GM12878 (cell line): Measurements from ENCODE around the gene HOXA1. TPM values are rescaled to one million over a fixed set of nuclear protein-coding genes. Genes with fewer than 3 reads are reported as not detected.

ENCODE experiments used
- ATAC-seq: fragments of 200-7000 bp; cut with Tn5 transposase; 3 replicates; pipeline ENCODE4 v1.9.1; 2020; ENCODE audit warnings: mild to moderate bottlenecking, moderate library complexity
- BruUV-seq: library from RNA; stranded (reverse); fragments of 400-500 nt; replicated peaks from 2 replicates; lab custom pipeline; 2021; lab: Mats Ljungman, UMichigan
- CTCF ChIA-PET: fragments of 300-600 bp; sonication (Branson Sonifier 250); formaldehyde crosslinking; extraction: SDS; loops from one replicate; lab custom pipeline; 2021; ENCODE audit warnings: inconsistent platforms; lab: Yijun Ruan, JAX
- POLR2A ChIA-PET: fragments of 350-600 bp; formaldehyde crosslinking; extraction: SDS; loops from one replicate; lab custom pipeline; 2021; ENCODE audit warnings: inconsistent platforms; lab: Charles Lee
- RAD21 ChIA-PET: fragments of 300-600 bp; sonication (Branson Sonifier 250); formaldehyde crosslinking; loops from one replicate; lab custom pipeline; 2023; ENCODE audit warnings: antibody characterized with exemption; ENCODE audit not compliant: unreplicated experiment; lab: Charles Lee
- SMC1A ChIA-PET: fragments of 300-600 bp; sonication (Branson Sonifier 250); formaldehyde crosslinking; loops from one replicate; lab custom pipeline; 2023; ENCODE audit not compliant: unreplicated experiment, uncharacterized antibody; lab: Charles Lee
- DNase-seq: peaks from one replicate; pipeline ENCODE4 v3.0.0-alpha.2; 2011; ENCODE audit warnings: low read depth, low spot score
- FAIRE-seq: peaks from 3 replicates; lab custom pipeline; 2011; peaks lifted over from hg19 to GRCh38; lab: Jason Lieb, UNC
- H2AFZ ChIP-seq: 2 replicates; pipeline ENCODE4 v1.6.0; 2011; ENCODE audit warnings: low read depth, low read length, control low read depth; ENCODE audit not compliant: control insufficient read depth
- H3K27ac ChIP-seq: 2 replicates; pipeline ENCODE4 v1.5.1; 2011; ENCODE audit warnings: control low read depth; ENCODE audit not compliant: control insufficient read depth, insufficient read depth
- H3K27me3 ChIP-seq, 2 experiments: replicated peaks in 1 of 2; 2 replicates each; pipeline versions ENCODE4 v1.6.0 to v1.6.1; 2011; ENCODE audit warnings: low read length in 1 of 2; ENCODE audit not compliant: control insufficient read depth in 2 of 2, insufficient read depth in 2 of 2
- H3K36me3 ChIP-seq, 2 experiments: 2 replicates each; pipeline ENCODE4 v1.5.1; 2011; ENCODE audit warnings: low read length in 1 of 2; ENCODE audit not compliant: control insufficient read depth in 2 of 2, insufficient read depth in 2 of 2
- H3K4me1 ChIP-seq: 2 replicates; pipeline ENCODE4 v1.6.1; 2011; ENCODE audit warnings: mild to moderate bottlenecking, low read length, moderate library complexity, mixed read lengths; ENCODE audit not compliant: control insufficient read depth, insufficient read depth
- H3K4me2 ChIP-seq: 2 replicates; pipeline ENCODE4 v1.6.0; 2011; ENCODE audit warnings: control low read depth; ENCODE audit not compliant: control insufficient read depth, insufficient read depth
- H3K4me3 ChIP-seq: fragments of 200-600 bp; sonication (generic); 2 replicates; pipeline ENCODE4 v1.5.1; 2016
- H3K79me2 ChIP-seq: 2 replicates; pipeline ENCODE4 v1.6.0; 2011; ENCODE audit warnings: low read length; ENCODE audit not compliant: control insufficient read depth, insufficient read depth
- H3K9ac ChIP-seq: 2 replicates; pipeline ENCODE4 v1.8.0; 2011; ENCODE audit warnings: low read length, control low read depth, mixed read lengths; ENCODE audit not compliant: control insufficient read depth, insufficient read depth
- H3K9me3 ChIP-seq: replicated peaks from 3 replicates; pipeline ENCODE4 v1.5.1; 2011; ENCODE audit warnings: mild to moderate bottlenecking, low read length; ENCODE audit not compliant: control insufficient read depth, insufficient read depth
- H4K20me1 ChIP-seq: 2 replicates; pipeline ENCODE4 v1.6.0; 2011; ENCODE audit not compliant: control insufficient read depth, insufficient read depth
- BCL11A ChIP-seq: IDR thresholded peaks from 2 replicates; pipeline ENCODE4 v1.6.1; 2011; ENCODE audit warnings: low read depth, low read length
- DPF2 ChIP-seq: fragments of 450-650 bp; IDR thresholded peaks from 2 replicates; pipeline ENCODE4 v1.6.1; 2017; ENCODE audit warnings: mild to moderate bottlenecking
- E2F8 ChIP-seq: fragments of 450-650 bp; IDR thresholded peaks from 2 replicates; pipeline ENCODE4 v1.6.1; 2018; ENCODE audit warnings: mild to moderate bottlenecking, low read depth, moderate library complexity; ENCODE audit not compliant: partially characterized antibody
- GATAD2B ChIP-seq: fragments of 450-650 bp; conservative IDR thresholded peaks from 2 replicates; pipeline ENCODE4 v1.6.1; 2017; ENCODE audit warnings: low read depth, mild to moderate bottlenecking, moderate library complexity
- PAX5 ChIP-seq: IDR thresholded peaks from 2 replicates; pipeline ENCODE4 v1.6.1; 2011; ENCODE audit warnings: low read depth, low read length, borderline replicate concordance
- POLR2AphosphoS2 ChIP-seq: IDR thresholded peaks from 2 replicates; pipeline ENCODE4 v1.6.1; 2011; ENCODE audit warnings: low read depth, mild to moderate bottlenecking, low read length, improper control_type of control experiment, moderate library complexity
- RAD21 ChIP-seq: IDR thresholded peaks from 2 replicates; pipeline ENCODE4 v1.6.1; 2011; ENCODE audit warnings: mild to moderate bottlenecking, low read depth, low read length, moderate library complexity; ENCODE audit not compliant: insufficient read depth
- SREBF2 ChIP-seq: IDR thresholded peaks from 2 replicates; pipeline ENCODE4 v1.6.1; 2012; ENCODE audit warnings: mild to moderate bottlenecking, low read length
- ZNF274 ChIP-seq: IDR thresholded peaks from one replicate; pipeline ENCODE4 v1.8.0; 2011; ENCODE audit not compliant: insufficient read length, insufficient read depth
- ZZZ3 ChIP-seq: IDR thresholded peaks from 2 replicates; pipeline ENCODE4 v1.6.1; 2011; ENCODE audit warnings: low read depth; ENCODE audit not compliant: control insufficient read depth, insufficient read length
- WGBS: methylation state at CpG from one replicate; pipeline ENCODE4 v1.1.6; 2016; ENCODE audit warnings: low lambda C conversion rate; ENCODE audit not compliant: insufficient replicate concordance, insufficient coverage; ENCODE audit errors: missing lambda C conversion rate; 5-methylcytosine and 5-hydroxymethylcytosine counted together
- in situ Hi-C: fragments of 300-500 bp; cut with MboI; formaldehyde crosslinking; loops from 9 replicates; pipeline ENCODE4 v1.14.3; 2018; ENCODE audit warnings: mixed read lengths
- intact Hi-C: fragments of 100-400 bp; cut with micrococcal nuclease; formaldehyde crosslinking; loops from one replicate; pipeline ENCODE4 v1.14.2; 2022; ENCODE audit not compliant: unreplicated experiment
- polyA plus RNA-seq, 11 experiments: library from polyadenylated mRNA; depleted of rRNA in 4 of 11; unstranded in 6 of 11; stranded (reverse) in 5 of 11; fragments of >200 nt; fragmentation: Nextera tagmentation in 4 of 11; fragmentation: Illumina TruSeq in 1 of 11; extraction: Ambion mirVana in 4 of 11; extraction: Trizol in 1 of 11; gene quantifications; 1 replicate in 1 of 11; 2 replicates in 10 of 11; pipeline versions ENCODE4 v1.2.1 to v1.2.3, GENCODE V29; 2011 to 2016; ENCODE audit warnings: inconsistent platforms in 2 of 11, missing spikeins in 2 of 11, low read depth in 1 of 11
- total RNA-seq, 4 experiments: library from RNA; depleted of rRNA in 3 of 4; stranded (reverse); fragments of >200 nt in 3 of 4; fragmentation: Illumina TruSeq in 1 of 4; extraction: Trizol in 1 of 4; gene quantifications; 2 replicates each; pipeline versions ENCODE4 v1.2.1 to v1.2.3, GENCODE V29; 2013 to 2021
- TF ChIP-seq, protein P1 (sequence below): IDR thresholded peaks from 2 replicates; pipeline ENCODE4 v1.6.1; 2012; ENCODE audit warnings: low read depth, low read length, improper control_type of control experiment

HOXA1 gene
- total and polyA plus RNA-seq, 10 of the 15 experiments (the other 5 are each of a cell fraction or from before 2014, with no cell fraction given) = 0.06 to 1.7 (median 0.18) TPM; not detected in 3

DNA sequence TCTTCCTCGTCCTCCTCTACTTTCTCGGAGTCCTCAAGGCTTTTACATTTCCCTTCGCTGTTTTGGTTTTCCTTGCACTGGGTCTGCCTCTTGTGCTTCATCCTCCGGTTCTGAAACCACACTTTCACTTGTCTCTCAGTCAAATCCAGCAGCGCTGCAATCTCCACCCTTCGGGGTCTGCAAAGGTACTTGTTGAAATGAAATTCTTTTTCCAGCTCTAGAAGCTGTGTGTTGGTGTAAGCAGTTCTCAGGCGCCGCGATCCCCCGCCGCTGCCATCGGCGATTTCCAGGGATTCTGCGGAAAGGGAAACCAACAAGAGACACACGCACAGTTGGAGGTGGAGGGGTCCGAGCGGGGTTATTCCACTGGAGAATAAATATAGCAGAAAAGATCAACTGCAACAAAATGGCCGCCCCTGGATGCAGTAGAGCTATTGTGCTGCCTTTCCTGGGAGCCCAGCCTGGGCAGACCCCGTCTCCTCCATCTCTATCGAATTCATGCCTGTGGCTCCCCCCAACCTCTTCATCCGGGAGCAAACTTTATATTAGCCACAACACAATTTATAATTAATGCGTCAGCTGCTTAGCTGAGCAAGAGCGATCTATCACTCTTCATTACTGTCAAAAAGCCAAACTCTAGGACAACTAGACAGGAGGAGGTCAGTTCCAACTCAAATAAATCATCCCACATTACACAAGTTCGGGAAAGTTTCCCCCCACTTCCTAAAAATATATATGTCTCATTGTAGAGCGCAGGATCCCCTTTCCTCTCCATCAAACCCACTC lies 5.6 kb upstream of the HOXA1 start (continued):
- TF ChIP-seq E2F8 = no peak

DNA sequence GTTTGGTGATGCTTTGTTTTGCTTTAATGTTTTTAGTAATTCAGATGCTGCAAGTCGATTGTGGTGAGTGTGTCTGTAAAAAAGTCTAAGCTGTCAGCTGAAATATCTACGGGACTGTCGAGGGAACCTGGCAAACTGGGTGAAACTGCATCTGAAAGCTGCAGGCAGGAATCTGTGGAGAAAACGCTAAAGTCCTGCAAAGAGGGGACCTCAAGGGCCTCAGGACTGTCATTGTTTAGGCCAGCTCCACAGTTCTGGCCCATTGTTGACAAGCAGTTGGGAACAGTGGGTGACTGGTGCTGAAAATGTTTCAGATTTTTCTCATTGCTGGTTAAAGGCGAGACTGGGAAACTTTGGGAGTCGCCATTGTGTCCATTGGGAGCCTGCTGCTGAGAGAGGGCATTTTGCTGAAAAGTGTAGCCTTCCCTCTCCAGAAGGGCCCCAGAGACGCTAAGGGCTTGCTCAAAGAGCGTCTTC lies 4.9 kb upstream of the HOXA1 start:
- H2AFZ ChIP-seq = no peak overlapping the region
- peaks cover 6% of the 10 kb centered on the region for H3K4me1 ChIP-seq
- ATAC-seq (no peak), DNase-seq (no peak), FAIRE-seq (no peak)
- intact Hi-C loops = no loop called here
- H3K4me3 ChIP-seq = no peak overlapping the region
- H3K9ac ChIP-seq = no peak overlapping the region
- ChIA-PET SMC1A (interaction anchor here (0.7 to 1.2 kb wide), 2 partner anchors 18 to 47 kb away, joined by 3 read pairs; no protein-coding TSS in a partner anchor), POLR2A (no interaction called here), RAD21 (no interaction called here), CTCF (interaction anchor here (1.5 kb wide), 1 partner anchor 9 kb away, joined by 4 read pairs; no protein-coding TSS in a partner anchor)
- H3K79me2 ChIP-seq = no peaks in the 10 kb centered on the region
- in situ Hi-C loops = no loop called here
- 91% methylated on average over 8 of the region's 8 CpGs for WGBS
- H3K36me3 ChIP-seq = no peaks in the 10 kb centered on the region
- peaks cover 4% of the 10 kb centered on the region in 2 experiments for H3K27me3 ChIP-seq
- no peak overlapping the region for H3K4me2 ChIP-seq
- TF ChIP-seq GATAD2B (no peak), RAD21 (no peak), BCL11A (no peak), DPF2 (no peak), SREBF2 (no peak), ZZZ3 (no peak), POLR2AphosphoS2 (no peak), PAX5 (no peak), ZNF274 (no peak)
- TF ChIP-seq, protein P1, sequence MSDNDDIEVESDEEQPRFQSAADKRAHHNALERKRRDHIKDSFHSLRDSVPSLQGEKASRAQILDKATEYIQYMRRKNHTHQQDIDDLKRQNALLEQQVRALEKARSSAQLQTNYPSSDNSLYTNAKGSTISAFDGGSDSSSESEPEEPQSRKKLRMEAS = no peak
- H3K9me3 ChIP-seq = no peaks in the 10 kb centered on the region; the same call in 2 of the 3 replicates
- no peaks in the 10 kb centered on the region for H4K20me1 ChIP-seq
- no peak overlapping the region for H3K27ac ChIP-seq
- no TSS peak for BruUV-seq
